Embryonic facial prominence (tissue), 1 donor: ENCODE data around the gene NEB.

ENCODE experiments used
- DNase-seq: peaks from one replicate; pipeline ENCODE4 v3.0.0-alpha.2; 2016; ENCODE audit errors: extremely low spot score

The NEB gene

GRCh38 chr2:151481744-151482143, 252.5 kb downstream of the NEB start:
- no peak for DNase-seq

- no peak for DNase-seq
Observed at GRCh38 chr2:151478011-151478410, 256.3 kb downstream of the NEB start.

DNA sequence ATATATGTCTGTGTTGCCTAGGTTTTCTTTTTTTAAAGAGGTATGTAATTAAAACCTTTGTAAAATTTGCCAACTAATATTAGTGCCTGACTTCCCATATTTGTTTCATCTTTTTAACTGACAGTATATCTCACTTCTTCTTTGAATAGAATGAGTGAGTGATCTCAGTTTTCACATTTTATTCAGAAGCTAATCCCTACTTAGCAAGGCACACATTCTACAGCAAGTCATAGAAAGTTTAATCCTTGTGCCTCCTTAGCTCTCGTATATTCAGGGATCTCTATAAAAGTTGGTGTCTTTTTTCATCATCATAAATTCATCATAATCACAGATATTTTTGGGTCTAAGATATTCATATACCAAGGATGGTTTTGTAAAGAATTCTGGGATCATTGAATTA, 258.0 kb downstream of the NEB start:
- DNase-seq, result no peak

DNA sequence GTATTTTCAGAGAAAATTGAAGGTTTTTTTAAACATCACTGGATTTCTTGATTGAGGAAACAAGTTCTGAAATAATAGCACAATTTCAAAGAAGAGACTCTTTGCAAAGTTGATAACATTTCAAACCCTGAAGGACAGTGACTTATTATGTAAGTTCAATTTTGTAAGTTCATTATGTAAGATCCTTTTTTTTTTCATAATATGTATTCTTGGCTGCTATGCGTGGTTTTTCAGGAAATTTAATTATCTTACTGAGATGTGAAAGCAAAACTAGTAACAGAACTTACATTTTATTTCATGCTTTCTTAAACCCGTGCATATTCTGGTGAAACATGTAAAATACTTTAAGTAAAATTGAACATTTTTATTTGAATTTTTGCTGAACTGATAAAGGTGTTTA, 259.2 kb downstream of the NEB start:
- no peak for DNase-seq

- DNase-seq, result no peak
Observed at GRCh38 chr2:151472966-151473365, 261.3 kb downstream of the NEB start.

GRCh38 chr2:151470556-151470955, 263.7 kb downstream of the NEB start:
- DNase-seq, result no peak

GRCh38 chr2:151465771-151466170, 268.5 kb downstream of the NEB start:
- DNase-seq, result no peak

DNA sequence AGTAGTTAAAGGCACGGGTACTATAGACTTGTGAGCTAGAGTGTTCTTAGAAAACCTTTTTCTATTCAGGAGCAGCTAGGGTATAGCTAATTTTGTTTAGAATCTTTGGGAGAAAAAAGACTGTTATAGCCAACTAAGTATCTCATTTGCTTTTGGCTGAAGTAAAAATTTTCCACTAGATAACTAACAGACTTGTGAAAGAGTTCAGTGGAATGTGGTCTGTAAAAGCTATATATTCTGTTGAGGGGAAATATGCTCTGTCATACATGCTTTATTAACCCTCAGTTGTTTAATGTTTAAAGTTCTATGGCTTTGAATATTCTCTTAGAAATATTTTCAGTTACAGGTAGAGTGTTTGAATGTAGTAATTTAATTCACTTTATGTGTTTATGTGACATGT, 274.9 kb downstream of the NEB start:
- DNase-seq, result no peak

DNA sequence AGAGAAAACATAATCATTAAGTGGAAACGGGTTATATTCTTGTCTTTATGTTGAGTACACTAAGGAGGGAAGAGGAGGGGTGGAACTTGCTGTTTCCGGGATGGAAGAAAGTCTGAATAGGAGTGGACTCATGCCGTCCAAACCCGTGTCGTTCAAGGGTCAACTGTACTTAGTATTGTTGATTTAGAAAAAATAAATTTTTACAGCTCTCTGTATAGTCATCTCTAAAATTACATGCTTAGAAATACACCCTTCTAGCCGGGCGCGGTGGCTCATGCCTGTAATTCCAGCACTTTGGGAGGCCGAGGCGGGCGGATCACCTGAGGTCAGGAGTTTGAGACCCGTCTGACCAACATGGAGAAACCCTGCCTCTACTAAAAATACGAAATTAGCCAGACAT, 295.1 kb downstream of the NEB start:
- no peak for DNase-seq

DNA sequence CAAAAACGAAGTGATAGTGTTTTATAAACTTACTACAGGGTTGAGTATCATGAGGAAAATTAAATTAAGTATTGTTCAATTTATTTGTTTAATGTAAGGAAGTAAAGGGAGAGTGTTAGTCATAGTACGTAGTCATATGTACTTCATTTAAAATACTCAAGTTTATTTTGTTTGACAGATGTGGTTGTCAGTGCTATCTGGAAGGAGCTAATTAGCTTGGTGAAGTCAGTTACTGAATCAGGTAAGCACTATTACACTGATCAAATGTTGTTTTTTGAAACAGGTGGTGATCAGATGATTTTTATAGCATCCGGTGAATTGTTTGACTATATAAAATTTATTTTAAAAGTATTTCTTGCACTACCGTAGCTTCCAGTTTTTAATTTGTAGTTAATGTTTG, 295.8 kb downstream of the NEB start:
- no peak for DNase-seq

DNA sequence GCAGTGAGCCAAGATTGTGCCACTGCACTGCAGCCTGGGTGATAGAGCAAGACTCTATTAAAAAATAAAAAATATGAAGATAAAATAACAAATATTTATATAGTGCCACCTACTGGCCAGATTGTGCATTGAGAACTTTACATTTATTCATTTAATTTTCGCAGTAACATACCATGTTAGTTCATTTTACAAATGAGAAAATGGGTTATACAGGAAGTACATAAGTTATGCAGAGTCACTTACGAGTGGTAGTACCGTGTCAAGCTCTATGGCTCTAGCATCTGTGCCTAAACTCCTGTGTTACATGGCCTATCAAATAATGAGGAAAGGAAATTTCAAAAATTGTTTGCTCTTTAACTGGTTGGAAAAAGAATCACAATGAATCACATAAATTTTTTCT, 296.6 kb downstream of the NEB start:
- no peak for DNase-seq
